ENCODE measurements around the gene KCNJ14. TPM values are rescaled to one million over a fixed set of nuclear protein-coding genes. Genes with fewer than 3 reads are reported as not detected.

KCNJ14 gene
- total and polyA plus RNA-seq, 2 of the 8 experiments (the other 6 are each of a cell fraction or from before 2014, with no cell fraction given) = 0.45 to 0.89 TPM

GRCh38 chr19:48405850-48406249 lies 49.5 kb upstream of the KCNJ14 start (continued):
- TF ChIP-seq SUZ12 (IDR thresholded peaks at IDR 0.05; ENCODE audit: low read length) = no peak
- TF ChIP-seq SAP30 (IDR thresholded peaks at IDR 0.05; ENCODE audit: insufficient read depth, insufficient replicate concordance, low read length) = no peak
- TF ChIP-seq EGR1 (IDR thresholded peaks at IDR 0.05; ENCODE audit: borderline replicate concordance, low read depth, low read length) = no peak
- TF ChIP-seq MAFK (IDR thresholded peaks at IDR 0.05; ENCODE audit: low read depth, low read length) = no peak
- no peak for TF ChIP-seq EP300 (IDR thresholded peaks at IDR 0.05; ENCODE audit: borderline replicate concordance in 1 of 2, low read depth in 2 of 2, low read length in 2 of 2)
- no peak for TF ChIP-seq CHD1 (IDR thresholded peaks at IDR 0.05; ENCODE audit: low read depth, low read length)

All from H1 (cell line).